Measurements from ENCODE around the gene AKAP12.
"Not testable (repeated sequence)": the region's sequence is repeated elsewhere in the genome, so short reads cannot be mapped to it uniquely, and the experiment has no call there.

AKAP12 gene

DNA sequence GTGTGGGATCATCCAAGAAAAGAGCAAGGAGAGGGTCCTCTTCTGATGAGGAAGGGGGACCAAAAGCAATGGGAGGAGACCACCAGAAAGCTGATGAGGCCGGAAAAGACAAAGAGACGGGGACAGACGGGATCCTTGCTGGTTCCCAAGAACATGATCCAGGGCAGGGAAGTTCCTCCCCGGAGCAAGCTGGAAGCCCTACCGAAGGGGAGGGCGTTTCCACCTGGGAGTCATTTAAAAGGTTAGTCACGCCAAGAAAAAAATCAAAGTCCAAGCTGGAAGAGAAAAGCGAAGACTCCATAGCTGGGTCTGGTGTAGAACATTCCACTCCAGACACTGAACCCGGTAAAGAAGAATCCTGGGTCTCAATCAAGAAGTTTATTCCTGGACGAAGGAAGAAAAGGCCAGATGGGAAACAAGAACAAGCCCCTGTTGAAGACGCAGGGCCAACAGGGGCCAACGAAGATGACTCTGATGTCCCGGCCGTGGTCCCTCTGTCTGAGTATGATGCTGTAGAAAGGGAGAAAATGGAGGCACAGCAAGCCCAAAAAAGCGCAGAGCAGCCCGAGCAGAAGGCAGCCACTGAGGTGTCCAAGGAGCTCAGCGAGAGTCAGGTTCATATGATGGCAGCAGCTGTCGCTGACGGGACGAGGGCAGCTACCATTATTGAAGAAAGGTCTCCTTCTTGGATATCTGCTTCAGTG, 110.8 kb downstream of the AKAP12 start:
- no peak for DNase-seq

DNA sequence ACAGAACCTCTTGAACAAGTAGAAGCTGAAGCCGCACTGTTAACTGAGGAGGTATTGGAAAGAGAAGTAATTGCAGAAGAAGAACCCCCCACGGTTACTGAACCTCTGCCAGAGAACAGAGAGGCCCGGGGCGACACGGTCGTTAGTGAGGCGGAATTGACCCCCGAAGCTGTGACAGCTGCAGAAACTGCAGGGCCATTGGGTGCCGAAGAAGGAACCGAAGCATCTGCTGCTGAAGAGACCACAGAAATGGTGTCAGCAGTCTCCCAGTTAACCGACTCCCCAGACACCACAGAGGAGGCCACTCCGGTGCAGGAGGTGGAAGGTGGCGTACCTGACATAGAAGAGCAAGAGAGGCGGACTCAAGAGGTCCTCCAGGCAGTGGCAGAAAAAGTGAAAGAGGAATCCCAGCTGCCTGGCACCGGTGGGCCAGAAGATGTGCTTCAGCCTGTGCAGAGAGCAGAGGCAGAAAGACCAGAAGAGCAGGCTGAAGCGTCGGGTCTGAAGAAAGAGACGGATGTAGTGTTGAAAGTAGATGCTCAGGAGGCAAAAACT, 111.5 kb downstream of the AKAP12 start:
- no peak for DNase-seq

DNA sequence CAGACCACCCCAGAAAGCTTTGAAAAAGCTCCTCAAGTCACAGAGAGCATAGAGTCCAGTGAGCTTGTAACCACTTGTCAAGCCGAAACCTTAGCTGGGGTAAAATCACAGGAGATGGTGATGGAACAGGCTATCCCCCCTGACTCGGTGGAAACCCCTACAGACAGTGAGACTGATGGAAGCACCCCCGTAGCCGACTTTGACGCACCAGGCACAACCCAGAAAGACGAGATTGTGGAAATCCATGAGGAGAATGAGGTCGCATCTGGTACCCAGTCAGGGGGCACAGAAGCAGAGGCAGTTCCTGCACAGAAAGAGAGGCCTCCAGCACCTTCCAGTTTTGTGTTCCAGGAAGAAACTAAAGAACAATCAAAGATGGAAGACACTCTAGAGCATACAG, 112.0 kb downstream of the AKAP12 start:
- DNase-seq: no peak

GRCh38 chr6:151352410-151353396, 112.9 kb downstream of the AKAP12 start:
- no peak for DNase-seq

DNA sequence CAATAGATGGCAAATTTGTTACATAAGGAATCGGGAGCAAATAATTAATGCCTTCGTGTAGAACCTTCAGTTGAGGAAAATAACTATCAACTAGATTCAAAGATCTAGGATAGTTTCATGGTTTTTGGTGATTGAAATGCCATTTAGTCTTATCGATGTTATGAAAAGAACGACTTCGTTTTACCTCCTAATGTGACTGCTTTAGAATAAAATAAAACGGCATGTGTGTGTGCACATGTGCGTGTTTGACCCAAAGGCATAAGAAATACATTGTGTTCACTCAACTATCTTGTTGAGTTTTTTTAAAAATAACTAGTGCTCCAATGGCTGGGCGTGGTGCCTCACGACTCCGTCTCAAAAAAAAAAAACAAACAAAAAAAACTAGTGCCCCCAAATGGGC, 114.0 kb downstream of the AKAP12 start:
- no peak for DNase-seq

DNA sequence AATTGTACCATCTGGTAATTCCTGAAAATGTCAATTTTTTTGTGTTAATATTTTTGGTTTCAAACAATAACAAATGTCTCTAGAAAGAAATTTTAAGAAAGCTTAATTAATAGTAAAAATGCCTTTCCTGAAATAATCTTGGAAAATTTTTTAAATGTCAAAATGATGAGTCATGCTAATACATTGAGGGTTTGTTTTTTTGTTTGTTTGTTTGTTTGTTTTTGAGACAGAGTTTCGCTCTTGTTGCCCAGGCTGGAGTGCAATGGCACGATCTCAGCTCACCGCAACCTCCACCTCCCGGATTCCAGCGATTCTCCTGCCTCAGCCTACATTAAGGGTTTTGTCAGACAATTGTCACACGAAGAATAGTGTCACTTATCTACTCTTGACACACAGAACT, 117.2 kb downstream of the AKAP12 start:
- not testable (repeated sequence) for DNase-seq

DNA sequence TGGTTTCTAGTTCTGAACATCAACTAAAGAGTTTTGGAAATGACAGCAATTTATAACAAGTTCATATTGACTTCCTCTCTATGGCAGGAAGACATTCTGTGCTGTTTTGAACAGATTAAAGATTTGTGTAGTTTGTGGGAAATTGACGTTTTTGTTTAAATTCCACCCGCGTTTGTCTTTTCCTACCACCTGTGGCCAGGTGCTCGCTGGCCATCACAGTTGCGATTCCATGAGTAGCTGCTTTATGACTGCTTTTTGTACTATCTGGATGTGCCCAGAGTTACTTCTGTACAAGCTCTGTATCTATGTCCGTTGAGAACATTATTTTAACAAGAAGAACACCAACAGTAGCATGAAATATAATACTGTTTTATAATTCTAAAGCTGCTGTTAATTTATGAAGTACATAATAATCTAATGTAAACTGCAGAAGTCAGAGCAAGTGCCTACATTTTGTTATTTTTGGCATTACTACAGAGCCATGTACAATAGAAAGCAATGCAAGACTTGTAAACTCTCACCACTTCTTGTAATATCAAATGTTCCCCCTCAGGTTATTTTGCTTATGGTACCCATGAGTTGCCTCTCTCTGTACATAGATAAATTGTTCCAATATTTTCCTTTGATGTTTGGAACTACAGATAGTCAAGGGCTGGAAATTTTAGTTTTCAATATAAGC, 118.1 kb downstream of the AKAP12 start:
- no peak for DNase-seq

DNA sequence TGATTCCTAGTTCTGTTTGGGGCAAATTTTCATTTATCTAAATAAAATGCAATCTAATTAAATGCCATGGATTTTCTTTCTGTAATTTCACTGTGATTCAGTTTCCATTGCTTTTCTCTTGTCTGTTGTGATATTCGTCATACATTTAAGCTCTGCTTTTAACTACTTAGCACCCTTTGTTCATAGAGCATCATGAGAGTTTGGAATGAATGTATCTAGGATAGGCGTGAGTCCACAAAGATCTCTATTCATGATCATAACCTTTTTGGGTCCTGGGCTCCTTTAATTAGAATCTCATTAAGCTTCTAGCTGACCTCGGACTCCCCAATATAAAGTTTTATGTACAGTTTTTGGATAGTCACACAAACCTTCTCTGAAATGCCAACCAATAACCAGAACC, 118.7 kb downstream of the AKAP12 start:
- no peak for DNase-seq

DNA sequence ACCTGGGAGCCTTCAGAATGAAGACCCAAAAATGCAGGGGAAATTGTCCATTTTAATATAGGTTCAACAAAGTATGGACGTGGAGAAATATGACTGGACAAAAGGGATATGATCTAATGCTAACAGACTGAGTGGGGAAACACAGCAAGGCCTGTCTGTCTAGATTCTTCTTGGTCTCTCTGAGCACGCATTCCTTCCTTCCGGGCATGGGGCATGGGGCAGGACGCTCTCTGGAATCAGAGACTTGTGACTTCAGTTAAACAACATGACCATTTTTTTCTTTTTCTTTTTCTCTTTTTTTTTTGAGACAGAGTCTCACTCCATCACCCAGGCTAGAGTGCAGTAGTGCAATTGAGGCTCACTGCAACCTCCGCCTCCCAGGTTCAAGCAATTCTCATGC, 119.7 kb downstream of the AKAP12 start:
- DNase-seq: no peak

DNA sequence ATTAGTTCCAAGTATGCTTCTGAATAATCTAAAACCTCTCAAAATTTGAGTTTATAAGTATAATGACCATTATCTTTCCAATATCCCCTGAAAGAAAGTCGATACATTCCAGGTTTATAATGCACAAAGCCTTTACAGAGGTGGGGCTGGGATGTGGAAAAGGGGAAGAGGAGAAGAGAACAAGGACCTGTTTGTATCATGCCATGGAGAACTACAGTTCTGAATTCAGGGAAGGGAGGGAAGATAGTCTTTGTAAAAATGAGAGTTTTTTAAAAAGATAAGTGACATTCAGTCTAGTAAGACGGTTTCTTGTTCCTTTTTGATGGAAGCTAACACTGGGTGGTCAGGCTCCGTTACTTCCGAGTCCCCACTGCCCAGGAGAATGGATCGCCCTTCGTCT, 125.5 kb downstream of the AKAP12 start:
- no peak for DNase-seq

GRCh38 chr6:151370509-151371078, 130.8 kb downstream of the AKAP12 start:
- no peak for DNase-seq

- no peak for DNase-seq
These were observed 132.4 kb downstream of the AKAP12 start for GRCh38 chr6:151372164-151372563.

- no peak for DNase-seq
These were observed 134.4 kb downstream of the AKAP12 start for GRCh38 chr6:151374036-151374683.

DNA sequence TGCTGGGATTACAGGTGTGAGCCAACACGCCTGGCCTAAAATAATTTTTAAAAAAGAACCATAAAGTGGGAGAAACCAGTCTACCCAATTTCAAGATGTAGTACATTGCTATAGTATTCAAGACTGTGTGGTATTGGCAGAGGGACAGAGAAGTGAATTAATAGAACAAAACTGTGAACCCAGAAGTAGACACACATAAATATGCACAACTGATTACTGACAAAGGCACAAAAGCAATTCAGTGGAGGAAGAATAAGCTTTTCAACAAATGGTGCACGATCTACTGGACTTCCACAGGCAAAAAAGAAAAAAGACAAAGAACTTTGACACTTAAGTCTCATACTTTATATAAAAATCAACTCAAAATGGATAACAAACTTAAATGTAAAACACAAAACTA, 136.1 kb downstream of the AKAP12 start:
- no peak for DNase-seq

- DNase-seq: no peak
These were observed 136.7 kb downstream of the AKAP12 start for GRCh38 chr6:151376440-151376839.

DNA sequence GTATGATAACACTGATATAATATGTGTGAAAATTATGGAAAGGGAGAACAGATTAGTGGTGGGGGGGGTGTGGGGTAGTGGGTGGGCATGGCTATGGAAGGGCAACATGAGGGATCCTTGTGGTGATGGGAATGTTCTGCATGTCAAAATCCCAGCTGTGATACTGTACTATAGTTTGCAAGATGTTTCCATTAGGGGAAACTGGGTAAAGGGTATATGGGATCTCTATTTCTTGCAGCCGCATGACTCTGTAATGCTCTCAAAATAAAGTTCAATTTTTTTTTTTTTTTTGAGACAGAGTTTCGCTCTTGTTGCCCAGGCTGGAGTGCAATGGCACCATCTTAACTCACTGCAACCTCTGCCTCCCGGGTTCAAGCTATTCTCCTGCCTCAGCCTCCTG, 137.3 kb downstream of the AKAP12 start:
- DNase-seq: no peak

- DNase-seq: peak in 3 of 6 experiments; percentile 35 to 46 (median 46)
These were observed 140.4 kb downstream of the AKAP12 start for GRCh38 chr6:151379933-151380847.

- no peak for DNase-seq
These were observed 141.1 kb downstream of the AKAP12 start for GRCh38 chr6:151380848-151381205.

DNA sequence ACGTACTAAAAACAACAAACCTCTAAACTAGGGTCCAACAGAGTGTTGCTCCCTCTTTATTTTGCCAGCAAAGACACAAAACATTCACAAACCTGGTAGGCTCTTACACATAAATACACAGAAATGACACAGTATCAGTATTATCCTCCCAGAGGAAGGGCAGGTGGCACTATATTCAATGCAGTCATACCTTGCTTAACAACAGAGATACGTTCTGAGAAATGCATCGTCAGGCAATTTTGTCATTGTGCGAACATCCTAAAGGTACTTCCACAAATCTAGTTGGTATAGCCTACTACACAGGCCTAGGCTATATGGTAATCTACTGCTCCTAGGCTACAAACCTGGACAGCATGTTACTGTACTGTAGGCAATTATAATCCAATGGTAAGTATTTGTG, 142.0 kb downstream of the AKAP12 start:
- DNase-seq: no peak

GRCh38 chr6:151382631-151383030, 142.9 kb downstream of the AKAP12 start:
- not testable (repeated sequence) for DNase-seq

DNA sequence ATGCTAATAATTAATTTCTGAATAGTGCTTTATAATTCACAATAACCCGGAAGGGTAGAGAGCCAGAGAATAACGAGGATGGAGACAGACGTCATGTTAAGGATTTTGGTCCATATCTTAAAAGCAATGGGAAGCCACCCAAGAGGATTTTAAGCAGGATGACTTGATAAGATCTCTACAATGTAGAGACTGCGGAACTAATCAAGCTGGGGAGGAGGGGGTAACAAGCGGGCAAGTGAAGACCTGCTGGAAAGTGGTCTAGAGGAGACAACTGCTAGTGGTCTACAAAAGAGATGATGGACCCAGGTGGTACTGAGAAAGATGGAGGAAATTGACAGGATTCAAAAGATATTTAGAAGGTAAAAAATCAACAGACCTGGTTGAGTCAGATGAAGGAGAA, 144.4 kb downstream of the AKAP12 start:
- no peak for DNase-seq

All from stimulated activated naive CD4-positive, alpha-beta T cell (primary cell).